Ishikawa (cell line): ENCODE results near the gene SEMA4C.

Experiments used
- CEBPB ChIP-seq: IDR thresholded peaks from 2 replicates; pipeline ENCODE4 v1.6.1; 2012
- CREB1 ChIP-seq: IDR thresholded peaks from 2 replicates; pipeline ENCODE4 v1.6.1; 2012; ENCODE audit warnings: low read depth
- EP300 ChIP-seq: IDR thresholded peaks from 2 replicates; pipeline ENCODE4 v1.6.1; 2012; ENCODE audit warnings: borderline replicate concordance
- FOXM1 ChIP-seq: IDR thresholded peaks from 2 replicates; pipeline ENCODE4 v1.6.1; 2012; ENCODE audit warnings: low read depth, borderline replicate concordance
- NFIC ChIP-seq: IDR thresholded peaks from 2 replicates; pipeline ENCODE4 v1.6.1; 2012
- RAD21 ChIP-seq: IDR thresholded peaks from 2 replicates; pipeline ENCODE4 v1.6.1; 2012; ENCODE audit warnings: low read depth
- TCF12 ChIP-seq: IDR thresholded peaks from 2 replicates; pipeline ENCODE4 v1.6.1; 2012; ENCODE audit warnings: low read depth
- TEAD4 ChIP-seq: IDR thresholded peaks from 2 replicates; pipeline ENCODE4 v1.6.1; 2012
- YY1 ChIP-seq: IDR thresholded peaks from 2 replicates; pipeline ENCODE4 v1.6.1; 2012; ENCODE audit warnings: low read depth
- ZBTB7A ChIP-seq: IDR thresholded peaks from 2 replicates; pipeline ENCODE4 v1.6.1; 2012; ENCODE audit warnings: low read depth
- TF ChIP-seq, protein P1 (sequence below): IDR thresholded peaks from 2 replicates; pipeline ENCODE4 v1.6.1; 2012
- TF ChIP-seq, protein P2 (sequence below): IDR thresholded peaks from 2 replicates; pipeline ENCODE4 v1.6.1; 2012; ENCODE audit warnings: low read depth, mild to moderate bottlenecking

DNA sequence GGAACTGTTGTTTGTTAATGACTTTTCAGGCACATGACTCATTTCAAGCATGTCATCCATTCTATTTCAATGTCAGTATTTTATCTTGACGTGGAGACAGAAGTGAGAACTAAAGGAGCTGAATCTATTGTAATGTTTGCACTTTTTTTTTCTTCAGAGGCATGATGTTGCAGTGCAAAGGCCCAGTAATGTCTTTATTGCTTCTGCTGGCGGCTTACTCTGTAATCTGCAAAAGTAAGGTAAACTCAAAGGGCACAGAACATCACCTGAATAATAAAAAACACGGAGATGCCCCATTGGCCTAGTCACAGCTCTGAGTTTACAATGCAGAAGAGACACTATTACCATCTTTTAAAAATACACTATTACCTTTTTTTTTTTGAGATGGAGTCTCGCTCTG lies 56.2 kb downstream of the SEMA4C start:
- TF ChIP-seq EP300 (no peak), CEBPB (no peak), CREB1 (no peak), TEAD4 (no peak), RAD21 (no peak), YY1 (no peak), NFIC (no peak), TCF12 (no peak), FOXM1 (no peak), ZBTB7A (no peak)
- TF ChIP-seq, protein P1, sequence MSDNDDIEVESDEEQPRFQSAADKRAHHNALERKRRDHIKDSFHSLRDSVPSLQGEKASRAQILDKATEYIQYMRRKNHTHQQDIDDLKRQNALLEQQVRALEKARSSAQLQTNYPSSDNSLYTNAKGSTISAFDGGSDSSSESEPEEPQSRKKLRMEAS = no peak
- TF ChIP-seq, protein P2, sequence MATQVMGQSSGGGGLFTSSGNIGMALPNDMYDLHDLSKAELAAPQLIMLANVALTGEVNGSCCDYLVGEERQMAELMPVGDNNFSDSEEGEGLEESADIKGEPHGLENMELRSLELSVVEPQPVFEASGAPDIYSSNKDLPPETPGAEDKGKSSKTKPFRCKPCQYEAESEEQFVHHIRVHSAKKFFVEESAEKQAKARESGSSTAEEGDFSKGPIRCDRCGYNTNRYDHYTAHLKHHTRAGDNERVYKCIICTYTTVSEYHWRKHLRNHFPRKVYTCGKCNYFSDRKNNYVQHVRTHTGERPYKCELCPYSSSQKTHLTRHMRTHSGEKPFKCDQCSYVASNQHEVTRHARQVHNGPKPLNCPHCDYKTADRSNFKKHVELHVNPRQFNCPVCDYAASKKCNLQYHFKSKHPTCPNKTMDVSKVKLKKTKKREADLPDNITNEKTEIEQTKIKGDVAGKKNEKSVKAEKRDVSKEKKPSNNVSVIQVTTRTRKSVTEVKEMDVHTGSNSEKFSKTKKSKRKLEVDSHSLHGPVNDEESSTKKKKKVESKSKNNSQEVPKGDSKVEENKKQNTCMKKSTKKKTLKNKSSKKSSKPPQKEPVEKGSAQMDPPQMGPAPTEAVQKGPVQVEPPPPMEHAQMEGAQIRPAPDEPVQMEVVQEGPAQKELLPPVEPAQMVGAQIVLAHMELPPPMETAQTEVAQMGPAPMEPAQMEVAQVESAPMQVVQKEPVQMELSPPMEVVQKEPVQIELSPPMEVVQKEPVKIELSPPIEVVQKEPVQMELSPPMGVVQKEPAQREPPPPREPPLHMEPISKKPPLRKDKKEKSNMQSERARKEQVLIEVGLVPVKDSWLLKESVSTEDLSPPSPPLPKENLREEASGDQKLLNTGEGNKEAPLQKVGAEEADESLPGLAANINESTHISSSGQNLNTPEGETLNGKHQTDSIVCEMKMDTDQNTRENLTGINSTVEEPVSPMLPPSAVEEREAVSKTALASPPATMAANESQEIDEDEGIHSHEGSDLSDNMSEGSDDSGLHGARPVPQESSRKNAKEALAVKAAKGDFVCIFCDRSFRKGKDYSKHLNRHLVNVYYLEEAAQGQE = no peak
